Adrenal gland (tissue), 12 donors: ENCODE data around the gene CD248. TPM values are rescaled to one million over a fixed set of nuclear protein-coding genes. Genes with fewer than 3 reads are reported as not detected.
"Not testable (repeated sequence)": the region's sequence is repeated elsewhere in the genome, so short reads cannot be mapped to it uniquely, and the experiment has no call there.

Source experiments
- DNase-seq, 7 donors: peaks; one replicate each; pipeline ENCODE4 v3.0.0-alpha.2; 2019 to 2020
- H3K27ac ChIP-seq, 5 donors: fragments of 200-600 bp; sonication (generic) in 4 of 5; 1 replicate in 3 of 5; 2 replicates in 2 of 5; pipeline versions ENCODE4 v1.5.1 to v1.8.0; 2016 to 2020; ENCODE audit warnings: mild to moderate bottlenecking in 1 of 5
- H3K27me3 ChIP-seq: fragments of 200-600 bp; 2 replicates; pipeline ENCODE4 v1.8.0; 2021
- H3K36me3 ChIP-seq, 2 donors: fragments of 200-600 bp; replicated peaks in 1 of 2; 1 replicate in 1 of 2; 2 replicates in 1 of 2; pipeline versions ENCODE4 v1.5.1 to v1.8.0; 2018 to 2022
- H3K4me1 ChIP-seq, 2 donors: fragments of 200-600 bp; replicated peaks in 1 of 2; 1 replicate in 1 of 2; 2 replicates in 1 of 2; pipeline versions ENCODE4 v1.5.1 to v1.8.0; 2018 to 2021
- H3K4me3 ChIP-seq, 4 donors: fragments of 200-600 bp; sonication (generic) in 3 of 4; one replicate each; pipeline ENCODE4 v1.5.1; 2016 to 2018
- H3K9me3 ChIP-seq, 3 donors: fragments of 200-600 bp; sonication (generic) in 1 of 3; replicated peaks in 1 of 3; 1 replicate in 2 of 3; 2 replicates in 1 of 3; pipeline versions ENCODE4 v1.5.1 to v1.8.0; 2016 to 2021
- POLR2A ChIP-seq, 2 donors: fragments of 450-650 bp; IDR thresholded peaks; one replicate each; pipeline ENCODE4 v1.6.1; 2017; ENCODE audit warnings: antibody characterized with exemption in 2 of 2, mild to moderate bottlenecking in 2 of 2, moderate library complexity in 1 of 2
- WGBS, 4 donors: extraction: QIAGEN DNeasy Blood & Tissue Kit in 2 of 4; methylation state at CpG; one replicate each; pipeline versions ENCODE4 v1.1.5 to v1.1.7; 2013 to 2017; 5-methylcytosine and 5-hydroxymethylcytosine counted together
- intact Hi-C, 2 donors: fragments of 100-400 bp; cut with DNase I; formaldehyde crosslinking; loops; one replicate each; pipeline versions ENCODE4 v1.14.1 to v1.15.0; 2022 to 2023
- polyA plus RNA-seq, 3 donors: library from polyadenylated mRNA; stranded (reverse); fragments of 200-250 nt in 2 of 3; fragments of 350-450 nt in 1 of 3; fragmentation: Illumina TruSeq in 1 of 3; extraction: RNeasy Lipid Tissue Mini Kit (QIAGEN cat#74804) in 1 of 3; gene quantifications; one replicate each; pipeline ENCODE4 v1.2.3, GENCODE V29; 2013 to 2014
- total RNA-seq, 9 donors: library from RNA; depleted of rRNA in 4 of 9; stranded (reverse); fragments of >200 nt in 4 of 9; fragments of 120-200 nt in 1 of 9; fragmentation: NEBNext Ultra II Directional in 1 of 9; extraction: Animal tissue kit (Norgen Biotek cat#: 25700) in 1 of 9; gene quantifications; one replicate each; pipeline versions ENCODE4 v1.1.0 to v1.2.4, GENCODE V29; 2013 to 2023
- TF ChIP-seq, protein P1 (sequence below), 6 experiments: fragments of 450-650 bp in 4 of 6; fragments of 200-600 bp in 2 of 6; sonication (generic) in 1 of 6; IDR thresholded peaks; 1 replicate in 5 of 6; 2 replicates in 1 of 6; pipeline versions ENCODE4 v1.5.1 to v1.8.0; 2016 to 2021; ENCODE audit warnings: antibody characterized with exemption in 6 of 6, mild to moderate bottlenecking in 2 of 6, moderate library complexity in 1 of 6
- donor health status: healthy with polysubstance abuse.
- donor health status: Bipolar disorder and iron deficiency.
- donor health status: DM: yes; HTN: yes; CAD: no.
- donor health status: DM: no; HTN: no; CAD: no.
- donor health status: DM: no; HTN: no; CAD: no.
- donor health status: DM: yes; HTN: yes; CAD: no.

The CD248 gene
- total and polyA plus RNA-seq, 12 donors: 3.8 to 28.0 (median 15.8) TPM

DNA sequence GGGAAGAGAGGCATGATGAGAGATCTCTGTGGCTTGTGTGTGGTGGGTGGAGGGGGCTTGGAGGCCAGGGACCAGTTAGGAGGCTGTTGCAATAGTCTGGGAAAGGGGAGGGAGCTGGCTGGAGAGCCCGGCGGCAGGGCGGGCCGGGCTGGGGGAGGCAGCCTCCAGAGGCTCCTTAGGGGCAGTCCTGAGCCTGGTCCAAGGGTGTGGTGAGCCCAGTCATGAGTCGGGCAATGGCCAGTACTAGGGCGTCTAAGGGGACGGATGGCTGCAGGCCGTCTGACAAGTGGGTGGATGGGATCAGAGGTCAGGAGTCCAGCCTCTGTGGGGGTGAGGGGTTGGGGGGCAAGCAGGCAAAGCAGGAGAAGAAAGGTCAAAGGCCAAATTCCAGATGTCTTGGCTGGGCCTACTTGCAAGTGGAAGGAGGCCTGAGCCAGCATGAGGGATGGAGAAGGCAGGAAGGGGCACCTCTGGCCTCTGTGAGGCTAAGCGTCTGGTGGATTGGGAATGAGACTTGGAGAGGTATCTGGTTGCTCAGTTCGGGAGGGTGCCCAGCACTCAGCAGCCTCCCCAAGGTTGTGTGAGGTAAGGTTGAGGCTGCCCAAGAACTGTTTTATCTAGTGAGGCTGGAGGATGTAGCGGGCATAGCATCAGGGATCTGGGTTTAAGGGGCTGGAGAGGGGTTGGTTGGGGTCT is 6.0 kb upstream of the CD248 start:
- no peaks in the 10 kb centered on the region for H3K9me3 ChIP-seq
- TF ChIP-seq, protein P1, sequence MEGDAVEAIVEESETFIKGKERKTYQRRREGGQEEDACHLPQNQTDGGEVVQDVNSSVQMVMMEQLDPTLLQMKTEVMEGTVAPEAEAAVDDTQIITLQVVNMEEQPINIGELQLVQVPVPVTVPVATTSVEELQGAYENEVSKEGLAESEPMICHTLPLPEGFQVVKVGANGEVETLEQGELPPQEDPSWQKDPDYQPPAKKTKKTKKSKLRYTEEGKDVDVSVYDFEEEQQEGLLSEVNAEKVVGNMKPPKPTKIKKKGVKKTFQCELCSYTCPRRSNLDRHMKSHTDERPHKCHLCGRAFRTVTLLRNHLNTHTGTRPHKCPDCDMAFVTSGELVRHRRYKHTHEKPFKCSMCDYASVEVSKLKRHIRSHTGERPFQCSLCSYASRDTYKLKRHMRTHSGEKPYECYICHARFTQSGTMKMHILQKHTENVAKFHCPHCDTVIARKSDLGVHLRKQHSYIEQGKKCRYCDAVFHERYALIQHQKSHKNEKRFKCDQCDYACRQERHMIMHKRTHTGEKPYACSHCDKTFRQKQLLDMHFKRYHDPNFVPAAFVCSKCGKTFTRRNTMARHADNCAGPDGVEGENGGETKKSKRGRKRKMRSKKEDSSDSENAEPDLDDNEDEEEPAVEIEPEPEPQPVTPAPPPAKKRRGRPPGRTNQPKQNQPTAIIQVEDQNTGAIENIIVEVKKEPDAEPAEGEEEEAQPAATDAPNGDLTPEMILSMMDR (IDR thresholded peaks at IDR 0.05): no peak
- no peak for TF ChIP-seq POLR2A (IDR thresholded peaks at IDR 0.05)
- intact Hi-C loops: no loop called here
- 67 to 85% (median 77%) methylated on average over 7 to 11 of the region's 11 CpGs for WGBS, 4 donors
- peak in 2 of 7 donors; percentile 55 to 58 for DNase-seq
- H3K4me3 ChIP-seq: no peak overlapping the region
- H3K4me1 ChIP-seq: peaks cover 0 to 14% of the 10 kb centered on the region in 2 donors
- H3K27ac ChIP-seq: peak overlapping the region in 1 of 5 donors; percentile 20
- H3K27me3 ChIP-seq: no peaks in the 10 kb centered on the region
- H3K36me3 ChIP-seq: no peaks in the 10 kb centered on the region

DNA sequence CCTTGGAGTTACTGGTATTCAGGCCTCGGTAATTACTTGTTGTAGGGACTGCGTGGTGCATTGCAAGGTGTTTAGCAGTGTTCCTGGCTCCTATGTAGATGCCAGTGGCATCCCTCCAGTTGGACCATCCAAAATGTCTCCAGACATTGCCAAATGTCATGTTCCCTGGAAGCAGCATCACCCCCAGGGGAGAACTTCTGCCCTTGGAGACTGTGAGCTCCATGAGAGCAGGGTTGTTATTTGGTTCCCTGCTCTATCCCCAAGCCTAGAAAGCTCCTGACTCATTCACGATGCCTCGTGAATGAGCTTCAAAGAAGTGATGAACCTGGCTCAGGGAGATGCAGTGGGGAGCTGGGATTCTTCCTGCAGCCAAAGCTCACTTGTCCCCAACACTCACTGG is 4.8 kb upstream of the CD248 start:
- no peak for DNase-seq
- WGBS, 4 donors: 80 to 87% (median 83%) methylated on average over 4 of the region's 4 CpGs
- intact Hi-C loops: no loop called here
- Histone ChIP-seq H3K27me3 (no peaks in the 10 kb centered on the region), H3K9me3 (no peaks in the 10 kb centered on the region), H3K36me3 (no peaks in the 10 kb centered on the region), H3K27ac (no peak overlapping the region), H3K4me1 (peaks cover 0 to 11% of the 10 kb centered on the region in 2 donors), H3K4me3 (no peak overlapping the region)
- TF ChIP-seq, protein P1 (IDR thresholded peaks at IDR 0.05): no peak
- TF ChIP-seq POLR2A (IDR thresholded peaks at IDR 0.05): no peak

DNA sequence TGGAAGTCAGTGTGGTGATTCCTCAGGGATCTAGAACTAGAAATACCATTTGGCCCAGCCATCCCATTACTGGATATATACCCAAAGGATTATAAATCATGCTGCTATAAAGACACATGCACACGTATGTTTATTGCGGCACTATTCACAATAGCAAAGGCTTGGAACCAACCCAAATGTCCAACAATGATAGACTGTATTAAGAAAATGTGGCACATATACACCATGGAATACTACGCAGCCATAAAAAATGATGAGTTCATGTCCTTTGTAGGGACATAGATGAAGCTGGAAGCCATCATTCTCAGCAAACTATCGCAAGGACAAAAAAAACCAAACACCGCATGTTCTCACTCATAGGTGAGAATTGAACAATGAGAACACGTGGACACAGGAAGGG is 3.9 kb upstream of the CD248 start:
- H3K9me3 ChIP-seq, DNase-seq, intact Hi-C loops, H3K27me3 ChIP-seq, H3K27ac ChIP-seq, H3K4me3 ChIP-seq, H3K36me3 ChIP-seq: not testable (repeated sequence)
- H3K4me1 ChIP-seq: peaks cover 0 to 11% of the 10 kb centered on the region in 2 donors
- 86 to 88% (median 86%) methylated on average over 6 of the region's 6 CpGs for WGBS, 4 donors

DNA sequence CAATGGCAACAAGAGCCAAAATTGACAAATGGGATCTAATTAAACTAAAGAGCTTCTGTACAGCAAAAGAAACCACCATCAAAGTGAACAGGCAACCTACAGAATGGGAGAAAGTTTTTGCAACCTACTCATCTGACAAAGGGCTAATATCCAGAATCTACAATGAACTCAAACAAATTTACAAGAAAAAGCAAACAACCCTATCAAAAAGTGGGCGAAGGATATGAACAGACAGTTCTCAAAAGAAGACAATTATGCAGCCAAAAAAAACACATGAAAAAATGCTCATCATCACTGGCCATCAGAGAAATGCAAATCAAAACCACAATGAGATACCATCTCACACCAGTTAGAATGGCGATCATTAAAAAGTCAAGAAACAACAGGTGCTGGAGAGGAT is 3.4 kb upstream of the CD248 start:
- 83 to 100% (median 95%) methylated on average over 1 to 2 of the region's 2 CpGs for WGBS, 4 donors
- H3K27me3 ChIP-seq, DNase-seq, intact Hi-C loops, H3K9me3 ChIP-seq, H3K27ac ChIP-seq, H3K4me3 ChIP-seq, H3K36me3 ChIP-seq: not testable (repeated sequence)
- H3K4me1 ChIP-seq: peaks cover 0 to 11% of the 10 kb centered on the region in 2 donors

DNA sequence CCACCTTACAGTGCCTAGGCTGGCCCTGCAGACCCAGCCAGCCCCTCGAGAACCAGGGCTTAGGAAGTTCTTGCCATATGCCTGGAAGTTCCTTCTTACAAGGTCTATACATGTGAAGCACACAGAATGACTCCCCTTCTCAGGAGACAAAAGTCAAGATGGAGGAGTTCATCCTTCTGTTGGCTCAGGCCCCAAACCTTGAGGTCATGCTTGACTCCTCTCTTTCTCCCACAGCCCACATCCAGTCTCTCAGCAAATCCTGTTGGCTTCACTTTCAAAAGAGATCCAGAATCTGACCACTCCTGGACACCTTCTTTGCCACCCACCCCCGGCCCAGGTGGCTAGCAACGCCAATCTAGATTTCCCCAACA is 1.7 kb upstream of the CD248 start:
- peaks cover 0 to 11% of the 10 kb centered on the region in 2 donors for H3K4me1 ChIP-seq
- DNase-seq: no peak
- WGBS, 4 donors: 77 to 100% (median 79%) methylated on average over 2 to 3 of the region's 3 CpGs
- no peak overlapping the region for H3K4me3 ChIP-seq
- H3K27ac ChIP-seq: peak overlapping the region in 2 of 5 donors; percentile 75 to 91
- no peaks in the 10 kb centered on the region for H3K27me3 ChIP-seq
- no peak for TF ChIP-seq POLR2A (IDR thresholded peaks at IDR 0.05)
- TF ChIP-seq, protein P1 (IDR thresholded peaks at IDR 0.05): no peak
- H3K36me3 ChIP-seq: no peaks in the 10 kb centered on the region
- no peaks in the 10 kb centered on the region for H3K9me3 ChIP-seq
- intact Hi-C loops: no loop called here
